ENCODE results near the gene TMEM198.

- TF ChIP-seq FOS (IDR thresholded peaks at IDR 0.05; ENCODE audit: borderline replicate concordance, insufficient read depth, low read length) (no peak), JUN (IDR thresholded peaks at IDR 0.05; ENCODE audit: borderline replicate concordance, insufficient read depth, insufficient read length, low read depth) (no peak), MYC (IDR thresholded peaks at IDR 0.05; ENCODE audit: low read depth, low read length) (no peak), CTCF (IDR thresholded peaks at IDR 0.05; ENCODE audit: extremely low read depth in 1 of 2, insufficient read depth in 1 of 2, low read depth in 1 of 2, low read length in 2 of 2) (no peak), MAX (IDR thresholded peaks at IDR 0.05; ENCODE audit: insufficient read depth, insufficient read length) (no peak), POLR2A (IDR thresholded peaks at IDR 0.05; ENCODE audit: low read depth, low read length) (no peak), EZH2 (IDR thresholded peaks at IDR 0.05; ENCODE audit: borderline replicate concordance, low read depth, low read length, severe bottlenecking) (no peak), POLR2AphosphoS5 (IDR thresholded peaks at IDR 0.05; ENCODE audit: insufficient read depth, low read depth, low read length) (no peak), GATA2 (IDR thresholded peaks at IDR 0.05; ENCODE audit: insufficient read depth, insufficient read length, low read depth, low read length) (no peak)
Measured at GRCh38 chr2:219595256-219595655, 51.4 kb downstream of the TMEM198 start.
